K562 (cell line): Measurements from ENCODE around the gene THAP5.

ENCODE experiments used
- CBX1 ChIP-seq: sonication (generic); IDR thresholded peaks from 2 replicates; pipeline ENCODE4 v1.6.1; 2016; ENCODE audit warnings: antibody characterized with exemption, low read depth, mild to moderate bottlenecking
- ELK1 ChIP-seq: sonication (generic); formaldehyde crosslinking; IDR thresholded peaks from 2 replicates; pipeline ENCODE4 v1.8.1; 2022; ENCODE audit warnings: missing genetic modification reagents
- EZH2 ChIP-seq: IDR thresholded peaks from 2 replicates; pipeline ENCODE4 v1.6.1; 2012; ENCODE audit warnings: low read depth, mild to moderate bottlenecking, inconsistent platforms, low read length, borderline replicate concordance
- GATA2 ChIP-seq: sonication (generic); formaldehyde crosslinking; IDR thresholded peaks from 2 replicates; pipeline ENCODE4 v1.4.0; 2020; ENCODE audit warnings: mild to moderate bottlenecking, missing genetic modification reagents
- MTA3 ChIP-seq: fragments of 450-650 bp; formaldehyde crosslinking; IDR thresholded peaks from 2 replicates; pipeline ENCODE4 v1.6.1; 2017; ENCODE audit warnings: mild to moderate bottlenecking, borderline replicate concordance
- MXI1 ChIP-seq: IDR thresholded peaks from 2 replicates; pipeline ENCODE4 v1.6.1; 2011; ENCODE audit warnings: low read depth, mild to moderate bottlenecking, improper control_type of control experiment, low read length
- NFE2L1 ChIP-seq: fragments of 450-650 bp; IDR thresholded peaks from 2 replicates; pipeline ENCODE4 v1.6.1; 2016; ENCODE audit warnings: missing genetic modification characterization, low read depth, mild to moderate bottlenecking, missing compliant biosample characterization, moderate library complexity, borderline replicate concordance
- NR3C1 ChIP-seq: sonication (generic); formaldehyde crosslinking; IDR thresholded peaks from 2 replicates; pipeline ENCODE4 v1.8.1; 2022; ENCODE audit warnings: missing genetic modification reagents
- POLR2A ChIP-seq: fragments of 450-650 bp; conservative IDR thresholded peaks from 2 replicates; pipeline ENCODE4 v1.6.1; 2016
- POU5F1 ChIP-seq: fragments of 150-350 bp; IDR thresholded peaks from 2 replicates; pipeline ENCODE4 v1.6.1; 2014; ENCODE audit warnings: borderline replicate concordance, low read length, low read depth, mild to moderate bottlenecking; ENCODE audit not compliant: partially characterized antibody
- ZNF239 ChIP-seq: fragments of 250-450 bp; sonication (Bioruptor Pico); IDR thresholded peaks from 2 replicates; pipeline ENCODE4 v1.4.0; 2020; ENCODE audit warnings: mild to moderate bottlenecking
- ZNF395 ChIP-seq: fragments of 200-800 bp; sonication (Bioruptor generic); IDR thresholded peaks from 2 replicates; pipeline ENCODE4 v1.6.1; 2017; ENCODE audit warnings: missing genetic modification characterization, missing compliant biosample characterization

- TF ChIP-seq ZNF395 (CRISPR knock-in tag), result no peak
- no peak for TF ChIP-seq NFE2L1 (tag)
- no peak for TF ChIP-seq POLR2A
- no peak for TF ChIP-seq POU5F1
- TF ChIP-seq ZNF239 (CRISPR knock-in tag), result no peak
- TF ChIP-seq NR3C1, result no peak
- TF ChIP-seq MXI1, result no peak
- TF ChIP-seq EZH2, result no peak
- TF ChIP-seq ELK1 (CRISPR knock-in tag), result no peak
- TF ChIP-seq MTA3, result no peak
- TF ChIP-seq CBX1, result no peak
- TF ChIP-seq GATA2 (CRISPR knock-in tag), result no peak
Measured at GRCh38 chr7:108533712-108534111, 35.8 kb downstream of the THAP5 start.
